Parathyroid adenoma (tissue), 2 donors: ENCODE results near the gene ABCC1.

ENCODE experiments used
- H2AFZ ChIP-seq: fragments of 300-600 bp; sonication (generic); one replicate; pipeline ENCODE4 v1.7.0; 2017; ENCODE audit warnings: antibody characterized with exemption, mild to moderate bottlenecking
- H3K27ac ChIP-seq: fragments of 300-600 bp; sonication (generic); one replicate; pipeline ENCODE4 v1.7.0; 2017
- H3K27me3 ChIP-seq: fragments of 300-600 bp; sonication (generic); one replicate; pipeline ENCODE4 v1.7.0; 2017; ENCODE audit warnings: low read length; ENCODE audit not compliant: control insufficient read depth, insufficient read depth
- H3K36me3 ChIP-seq: fragments of 300-600 bp; sonication (generic); one replicate; pipeline ENCODE4 v1.7.0; 2017; ENCODE audit warnings: low read length; ENCODE audit not compliant: control insufficient read depth, insufficient read depth
- H3K4me1 ChIP-seq: fragments of 300-600 bp; sonication (generic); one replicate; pipeline ENCODE4 v1.7.0; 2017; ENCODE audit warnings: control low read depth
- H3K4me2 ChIP-seq: fragments of 300-600 bp; sonication (generic); one replicate; pipeline ENCODE4 v1.7.0; 2017; ENCODE audit warnings: low read length
- H3K4me3 ChIP-seq: fragments of 300-600 bp; sonication (generic); one replicate; pipeline ENCODE4 v1.7.0; 2017; ENCODE audit warnings: low read depth, low read length
- H3K79me2 ChIP-seq: fragments of 300-600 bp; sonication (generic); one replicate; pipeline ENCODE4 v1.7.0; 2017; ENCODE audit warnings: control low read depth
- H3K9ac ChIP-seq: fragments of 300-600 bp; sonication (generic); one replicate; pipeline ENCODE4 v1.7.0; 2017; ENCODE audit warnings: mild to moderate bottlenecking
- H3K9me3 ChIP-seq: fragments of 300-600 bp; sonication (generic); one replicate; pipeline ENCODE4 v1.7.0; 2017; ENCODE audit warnings: low read length; ENCODE audit not compliant: control insufficient read depth
- TF ChIP-seq, protein P1 (sequence below): fragments of 300-600 bp; sonication (generic); IDR thresholded peaks from one replicate; pipeline ENCODE4 v1.7.0; 2017; ENCODE audit warnings: antibody characterized with exemption, mild to moderate bottlenecking
- donor health status: primary hyperparathyroidism.

ABCC1 gene

GRCh38 chr16:15974057-15974456, 24.6 kb downstream of the ABCC1 start:
- H2AFZ ChIP-seq: no peak overlapping the region
- H3K79me2 ChIP-seq: no peaks in the 10 kb centered on the region
- no peak overlapping the region for H3K4me2 ChIP-seq
- no peaks in the 10 kb centered on the region for H3K4me1 ChIP-seq
- H3K4me3 ChIP-seq: no peak overlapping the region
- H3K27me3 ChIP-seq: no peaks in the 10 kb centered on the region
- no peak overlapping the region for H3K27ac ChIP-seq
- H3K36me3 ChIP-seq: no peaks in the 10 kb centered on the region
- TF ChIP-seq, protein P1, sequence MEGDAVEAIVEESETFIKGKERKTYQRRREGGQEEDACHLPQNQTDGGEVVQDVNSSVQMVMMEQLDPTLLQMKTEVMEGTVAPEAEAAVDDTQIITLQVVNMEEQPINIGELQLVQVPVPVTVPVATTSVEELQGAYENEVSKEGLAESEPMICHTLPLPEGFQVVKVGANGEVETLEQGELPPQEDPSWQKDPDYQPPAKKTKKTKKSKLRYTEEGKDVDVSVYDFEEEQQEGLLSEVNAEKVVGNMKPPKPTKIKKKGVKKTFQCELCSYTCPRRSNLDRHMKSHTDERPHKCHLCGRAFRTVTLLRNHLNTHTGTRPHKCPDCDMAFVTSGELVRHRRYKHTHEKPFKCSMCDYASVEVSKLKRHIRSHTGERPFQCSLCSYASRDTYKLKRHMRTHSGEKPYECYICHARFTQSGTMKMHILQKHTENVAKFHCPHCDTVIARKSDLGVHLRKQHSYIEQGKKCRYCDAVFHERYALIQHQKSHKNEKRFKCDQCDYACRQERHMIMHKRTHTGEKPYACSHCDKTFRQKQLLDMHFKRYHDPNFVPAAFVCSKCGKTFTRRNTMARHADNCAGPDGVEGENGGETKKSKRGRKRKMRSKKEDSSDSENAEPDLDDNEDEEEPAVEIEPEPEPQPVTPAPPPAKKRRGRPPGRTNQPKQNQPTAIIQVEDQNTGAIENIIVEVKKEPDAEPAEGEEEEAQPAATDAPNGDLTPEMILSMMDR: no peak
- H3K9ac ChIP-seq: no peak overlapping the region
- no peaks in the 10 kb centered on the region for H3K9me3 ChIP-seq

GRCh38 chr16:15975172-15975571, 25.8 kb downstream of the ABCC1 start:
- H3K79me2 ChIP-seq: no peaks in the 10 kb centered on the region
- no peak overlapping the region for H3K9ac ChIP-seq
- H3K27ac ChIP-seq: no peak overlapping the region
- no peaks in the 10 kb centered on the region for H3K4me1 ChIP-seq
- H2AFZ ChIP-seq: no peak overlapping the region
- no peaks in the 10 kb centered on the region for H3K27me3 ChIP-seq
- H3K4me2 ChIP-seq: no peak overlapping the region
- no peaks in the 10 kb centered on the region for H3K9me3 ChIP-seq
- H3K36me3 ChIP-seq: no peaks in the 10 kb centered on the region
- TF ChIP-seq, protein P1: no peak
- no peak overlapping the region for H3K4me3 ChIP-seq

DNA sequence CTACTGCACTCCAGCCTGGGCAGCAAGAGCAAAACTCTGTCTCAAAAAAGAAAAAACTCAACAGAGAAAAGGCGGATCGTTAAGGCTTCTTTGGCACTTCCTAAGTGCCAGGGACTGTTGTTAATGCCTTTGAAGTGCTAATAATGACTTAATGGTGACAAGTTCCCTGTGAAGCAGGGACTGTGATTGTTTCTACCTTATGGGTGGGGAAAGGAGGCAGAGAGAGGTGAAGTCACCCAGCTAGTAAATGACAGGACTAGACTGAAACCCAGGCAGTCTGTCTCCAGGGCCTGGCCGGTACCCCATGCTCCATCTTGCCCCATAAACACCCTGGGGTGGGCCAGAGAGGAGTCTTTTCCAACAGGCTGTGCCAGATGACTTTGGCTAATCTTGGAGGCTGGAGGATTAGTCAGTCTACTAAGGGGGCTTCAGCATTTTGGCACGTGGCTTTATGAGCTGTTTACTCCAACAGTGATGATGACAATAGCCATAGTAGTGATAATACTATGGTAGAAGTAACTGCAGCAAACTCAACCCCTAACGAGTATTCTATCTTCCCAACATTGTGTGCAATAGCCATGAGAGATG, 26.9 kb downstream of the ABCC1 start:
- H3K4me1 ChIP-seq: peaks cover 6% of the 10 kb centered on the region
- H2AFZ ChIP-seq: no peak overlapping the region
- H3K9me3 ChIP-seq: no peaks in the 10 kb centered on the region
- no peak overlapping the region for H3K9ac ChIP-seq
- H3K27ac ChIP-seq: no peak overlapping the region
- H3K36me3 ChIP-seq: no peaks in the 10 kb centered on the region
- no peak overlapping the region for H3K4me2 ChIP-seq
- peaks cover 7% of the 10 kb centered on the region for H3K79me2 ChIP-seq
- no peaks in the 10 kb centered on the region for H3K27me3 ChIP-seq
- TF ChIP-seq, protein P1: no peak
- H3K4me3 ChIP-seq: no peak overlapping the region

- Histone ChIP-seq H3K9ac (no peak overlapping the region), H3K9me3 (no peaks in the 10 kb centered on the region), H3K4me3 (no peak overlapping the region), H2AFZ (no peak overlapping the region), H3K27ac (no peak overlapping the region), H3K4me2 (no peak overlapping the region), H3K36me3 (no peaks in the 10 kb centered on the region), H3K79me2 (peaks cover 12% of the 10 kb centered on the region), H3K4me1 (peaks cover 6% of the 10 kb centered on the region), H3K27me3 (no peaks in the 10 kb centered on the region)
- TF ChIP-seq, protein P1: no peak
These were observed 27.7 kb downstream of the ABCC1 start for GRCh38 chr16:15976929-15977637.

GRCh38 chr16:15979801-15980200, 30.4 kb downstream of the ABCC1 start:
- peaks cover 27% of the 10 kb centered on the region for H3K79me2 ChIP-seq
- H3K27ac ChIP-seq: no peak overlapping the region
- no peaks in the 10 kb centered on the region for H3K27me3 ChIP-seq
- peak overlapping the region; percentile 4 for H3K4me3 ChIP-seq
- no peak overlapping the region for H3K9ac ChIP-seq
- H3K9me3 ChIP-seq: no peaks in the 10 kb centered on the region
- peaks cover 16% of the 10 kb centered on the region for H3K4me1 ChIP-seq
- no peak overlapping the region for H2AFZ ChIP-seq
- H3K4me2 ChIP-seq: no peak overlapping the region
- TF ChIP-seq, protein P1: no peak
- H3K36me3 ChIP-seq: no peaks in the 10 kb centered on the region
